ENCODE data around the gene ASB9.

GRCh38 chrX:15215366-15215765, 54.5 kb downstream of the ASB9 start:
- no peak for TF ChIP-seq CTCF (conservative IDR thresholded peaks at IDR 0.05; ENCODE audit: low read length)
- TF ChIP-seq EZH2phosphoT487 (IDR thresholded peaks at IDR 0.05; ENCODE audit: borderline replicate concordance, low read depth, low read length): no peak
